Measurements from ENCODE around the gene CDH4.

The CDH4 gene

GRCh38 chr20:61748376-61748775, 496.3 kb downstream of the CDH4 start:
- DNase-seq, result no peak

GRCh38 chr20:61749406-61750075, 497.5 kb downstream of the CDH4 start:
- no peak for DNase-seq

GRCh38 chr20:61750093-61750492, 498.0 kb downstream of the CDH4 start:
- no peak for DNase-seq

- DNase-seq, result no peak
Measured at GRCh38 chr20:61752576-61752975, 500.5 kb downstream of the CDH4 start.

- no peak for DNase-seq
Measured at GRCh38 chr20:61753316-61753942, 501.4 kb downstream of the CDH4 start.

GRCh38 chr20:61753987-61754956, 502.2 kb downstream of the CDH4 start:
- DNase-seq, result no peak

- no peak for DNase-seq
Measured at GRCh38 chr20:61754976-61755778, 503.1 kb downstream of the CDH4 start.

- DNase-seq, result no peak
Measured at GRCh38 chr20:61755971-61756845, 504.1 kb downstream of the CDH4 start.

- DNase-seq, result no peak
Measured at GRCh38 chr20:61756966-61757677, 505.1 kb downstream of the CDH4 start.

- no peak for DNase-seq
Measured at GRCh38 chr20:61757678-61758563, 505.9 kb downstream of the CDH4 start.

GRCh38 chr20:61758564-61759200, 506.6 kb downstream of the CDH4 start:
- no peak for DNase-seq

GRCh38 chr20:61759286-61760065, 507.4 kb downstream of the CDH4 start:
- no peak for DNase-seq

GRCh38 chr20:61760321-61760720, 508.3 kb downstream of the CDH4 start:
- no peak for DNase-seq

- DNase-seq, result no peak
Measured at GRCh38 chr20:61760731-61761130, 508.7 kb downstream of the CDH4 start.

- DNase-seq, result no peak
Measured at GRCh38 chr20:61761453-61762166, 509.5 kb downstream of the CDH4 start.

- DNase-seq, result no peak
Measured at GRCh38 chr20:61762167-61762710, 510.2 kb downstream of the CDH4 start.

- no peak for DNase-seq
Measured at GRCh38 chr20:61762886-61763739, 511.1 kb downstream of the CDH4 start.

All from CD4-positive, alpha-beta T cell treated with Interleukin-21 for 1 hour (primary cell).